Smooth muscle cell (in vitro differentiated cells): Measurements from ENCODE around the gene GARIN1A. TPM values are rescaled to one million over a fixed set of nuclear protein-coding genes. Genes with fewer than 3 reads are reported as not detected.
"Not testable (repeated sequence)": the region's sequence is repeated elsewhere in the genome, so short reads cannot be mapped to it uniquely, and the experiment has no call there.

ENCODE experiments used
- DNase-seq: peaks from one replicate; lab custom pipeline; 2025; ENCODE audit not compliant: unreplicated experiment; lab: John Stamatoyannopoulos, UW
- H2AFZ ChIP-seq: fragments of 200-600 bp; sonication (generic); 2 replicates; pipeline ENCODE4 v1.6.0; 2016; ENCODE audit warnings: antibody characterized with exemption, low read depth, mild to moderate bottlenecking
- H3F3A ChIP-seq: fragments of 200-600 bp; sonication (generic); 2 replicates; pipeline ENCODE4 v1.6.0; 2017; ENCODE audit warnings: antibody characterized with exemption, low read depth
- H3K27ac ChIP-seq: fragments of 200-600 bp; sonication (generic); 2 replicates; pipeline ENCODE4 v1.5.1; 2016; ENCODE audit warnings: low read depth, mild to moderate bottlenecking
- H3K27me3 ChIP-seq: fragments of 200-600 bp; sonication (generic); 2 replicates; pipeline ENCODE4 v1.6.1; 2016; ENCODE audit warnings: low read depth, mild to moderate bottlenecking
- H3K36me3 ChIP-seq: fragments of 200-600 bp; sonication (generic); 2 replicates; pipeline ENCODE4 v1.5.1; 2016; ENCODE audit warnings: low read depth
- H3K4me1 ChIP-seq: fragments of 200-600 bp; sonication (generic); 2 replicates; pipeline ENCODE4 v1.5.1; 2016; ENCODE audit warnings: low read depth
- H3K4me2 ChIP-seq: fragments of 200-600 bp; sonication (generic); 2 replicates; pipeline ENCODE4 v1.6.0; 2016; ENCODE audit warnings: mild to moderate bottlenecking
- H3K4me3 ChIP-seq: fragments of 200-600 bp; sonication (generic); 2 replicates; pipeline ENCODE4 v1.5.1; 2016; ENCODE audit warnings: mild to moderate bottlenecking
- H3K79me2 ChIP-seq: fragments of 200-600 bp; sonication (generic); 2 replicates; pipeline ENCODE4 v1.6.0; 2016; ENCODE audit warnings: low read depth, mild to moderate bottlenecking
- H3K9ac ChIP-seq: fragments of 200-600 bp; sonication (generic); 2 replicates; pipeline ENCODE4 v1.6.0; 2016; ENCODE audit warnings: low read depth
- H3K9me3 ChIP-seq: fragments of 200-600 bp; sonication (generic); replicated peaks from 2 replicates; pipeline ENCODE4 v1.5.1; 2016; ENCODE audit warnings: low read depth
- H4K20me1 ChIP-seq: fragments of 200-600 bp; sonication (generic); 2 replicates; pipeline ENCODE4 v1.6.0; 2016; ENCODE audit warnings: low read depth
- CTCF ChIP-seq: fragments of 200-600 bp; sonication (generic); IDR thresholded peaks from 2 replicates; pipeline ENCODE4 v1.5.1; 2017; ENCODE audit warnings: borderline replicate concordance, mild to moderate bottlenecking, antibody characterized with exemption; ENCODE audit not compliant: insufficient read depth, poor library complexity, severe bottlenecking
- WGBS: methylation state at CpG from one replicate; pipeline ENCODE4 v1.1.7; 2016; ENCODE audit warnings: low lambda C conversion rate; 5-methylcytosine and 5-hydroxymethylcytosine counted together
- polyA plus RNA-seq: library from polyadenylated mRNA; unstranded; fragments of >200 nt; fragmentation: Nextera tagmentation; extraction: Ambion mirVana; gene quantifications from 2 replicates; pipeline ENCODE4 v1.2.1, GENCODE V29; 2016
- total RNA-seq: library from RNA; depleted of rRNA; stranded (reverse); fragments of >200 nt; gene quantifications from 2 replicates; pipeline ENCODE4 v1.2.3, GENCODE V29; 2014

Gene GARIN1A
- total and polyA plus RNA-seq, 2 experiments from 2014 or later = 0.46 to 1.2 TPM

- H3K36me3 ChIP-seq = no peaks in the 10 kb centered on the region
- no peaks in the 10 kb centered on the region for H4K20me1 ChIP-seq
- H3F3A ChIP-seq = no peaks in the 10 kb centered on the region
- H3K79me2 ChIP-seq = no peaks in the 10 kb centered on the region
- no peaks in the 10 kb centered on the region for H3K27me3 ChIP-seq
- no peak overlapping the region for H3K27ac ChIP-seq
- no peak for DNase-seq
- no peak overlapping the region for H3K4me3 ChIP-seq
- no peak overlapping the region for H2AFZ ChIP-seq
- H3K4me1 ChIP-seq = no peaks in the 10 kb centered on the region
- H3K9me3 ChIP-seq = no peaks in the 10 kb centered on the region
- TF ChIP-seq CTCF = no peak
- H3K9ac ChIP-seq = no peak overlapping the region
- WGBS = 47% methylated on average over 3 of the region's 3 CpGs
- H3K4me2 ChIP-seq = no peak overlapping the region
Measured at GRCh38 chr7:128681794-128682537, 9.9 kb downstream of the GARIN1A start.

GRCh38 chr7:128683270-128683669 lies 11.2 kb downstream of the GARIN1A start:
- not testable (repeated sequence) for H3K9ac ChIP-seq, H3K4me1 ChIP-seq, H3F3A ChIP-seq, H3K79me2 ChIP-seq, H3K27ac ChIP-seq, H3K4me3 ChIP-seq, H3K27me3 ChIP-seq, H3K9me3 ChIP-seq, H2AFZ ChIP-seq, H4K20me1 ChIP-seq, H3K4me2 ChIP-seq, H3K36me3 ChIP-seq, DNase-seq
- 94% methylated on average over 1 of the region's 1 CpG for WGBS

DNA sequence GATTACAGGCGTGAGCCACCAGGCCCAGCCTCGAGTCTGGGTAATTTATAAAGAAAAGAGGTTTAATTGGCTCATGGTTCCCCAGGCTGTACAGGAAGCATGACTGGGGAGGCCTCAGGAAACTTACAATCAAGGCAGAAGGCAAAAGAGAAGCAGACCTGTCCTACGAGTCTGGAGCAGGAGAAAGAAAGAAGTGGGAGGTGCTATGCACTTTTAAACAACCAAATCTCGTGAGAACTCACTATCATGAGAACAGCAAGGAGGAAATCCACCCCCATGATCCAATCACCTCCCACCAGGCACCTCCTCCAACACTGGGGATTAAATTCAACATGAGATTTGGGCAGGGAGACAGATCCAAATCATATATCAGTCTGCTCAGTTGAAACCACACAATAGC lies 11.6 kb downstream of the GARIN1A start:
- H3K27me3 ChIP-seq, H4K20me1 ChIP-seq, H3K27ac ChIP-seq, DNase-seq, H3K4me2 ChIP-seq, H2AFZ ChIP-seq, H3K9ac ChIP-seq, H3F3A ChIP-seq, H3K79me2 ChIP-seq, H3K4me3 ChIP-seq, H3K9me3 ChIP-seq, H3K4me1 ChIP-seq, H3K36me3 ChIP-seq: not testable (repeated sequence)
- 85% methylated on average over 4 of the region's 4 CpGs for WGBS

DNA sequence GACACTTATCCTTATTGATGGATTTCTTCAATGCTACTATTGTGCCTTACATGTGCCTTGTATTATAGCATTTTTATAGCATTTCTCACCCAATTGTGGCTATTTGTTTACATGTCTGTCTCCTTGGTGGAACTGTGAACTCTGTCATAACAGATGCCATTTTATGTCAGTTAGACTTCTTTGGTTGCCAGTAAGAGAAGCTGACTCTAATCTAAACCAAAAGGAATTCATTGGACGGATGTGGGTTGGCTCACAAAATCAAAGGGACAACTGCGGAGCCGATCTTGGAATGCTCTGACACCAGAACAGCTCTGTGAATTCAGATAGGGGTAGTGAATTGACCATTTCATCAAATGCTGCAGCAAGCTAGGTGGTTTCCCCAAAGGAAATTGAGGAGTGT lies 15.0 kb downstream of the GARIN1A start:
- no peak for TF ChIP-seq CTCF
- Histone ChIP-seq H3K9me3 (no peaks in the 10 kb centered on the region), H3K27me3 (no peaks in the 10 kb centered on the region), H4K20me1 (no peaks in the 10 kb centered on the region), H3K36me3 (no peaks in the 10 kb centered on the region), H3K79me2 (no peaks in the 10 kb centered on the region), H3F3A (no peaks in the 10 kb centered on the region), H3K27ac (no peak overlapping the region), H3K4me1 (no peaks in the 10 kb centered on the region), H3K9ac (no peak overlapping the region), H3K4me3 (no peak overlapping the region), H3K4me2 (no peak overlapping the region), H2AFZ (no peak overlapping the region)
- WGBS = 91% methylated on average over 3 of the region's 3 CpGs
- DNase-seq = no peak
